Activated T-cell treated with anti-CD3 and anti-CD28 coated beads, Interleukin-2, amount 50 U/mL, for 72 hours (primary cell): ENCODE data around the gene VPS13A. TPM values are rescaled to one million over a fixed set of nuclear protein-coding genes. Genes with fewer than 3 reads are reported as not detected.

Source experiments
- ATAC-seq, 2 donors: fragments of 150-1000 bp; cut with Tn5 transposase; replicated peaks in 1 of 2; 2 replicates each; pipeline ENCODE4 v1.10.0; 2021; ENCODE audit warnings: moderate library complexity in 2 of 2, mild to moderate bottlenecking in 1 of 2
- DNase-seq, 2 donors: peaks; one replicate each; pipeline ENCODE4 v3.0.0; 2021 to 2022; ENCODE audit warnings: mixed read lengths in 1 of 2
- H3K27ac Mint-ChIP-seq: one replicate; pipeline ENCODE4 v1.8.0; 2022; ENCODE audit warnings: mild to moderate bottlenecking, moderate library complexity, mixed read lengths
- H3K27me3 Mint-ChIP-seq: one replicate; pipeline ENCODE4 v1.8.0; 2022; ENCODE audit warnings: low read depth, mixed read lengths
- H3K36me3 Mint-ChIP-seq, 2 donors: one replicate each; pipeline ENCODE4 v1.8.0; 2022; ENCODE audit warnings: mixed read lengths in 2 of 2, mild to moderate bottlenecking in 1 of 2; ENCODE audit not compliant: insufficient read depth in 2 of 2
- H3K4me1 Mint-ChIP-seq: one replicate; pipeline ENCODE4 v1.8.0; 2022; ENCODE audit warnings: low read depth, mixed read lengths
- H3K4me3 Mint-ChIP-seq, 2 donors: one replicate each; pipeline ENCODE4 v1.8.0; 2022; ENCODE audit warnings: mild to moderate bottlenecking in 2 of 2, mixed read lengths in 2 of 2, moderate library complexity in 2 of 2
- H3K9me3 Mint-ChIP-seq, 2 donors: one replicate each; pipeline ENCODE4 v1.8.0; 2022; ENCODE audit warnings: mixed read lengths in 2 of 2
- total RNA-seq, 2 donors: library from RNA; stranded (reverse); gene quantifications; one replicate each; pipeline ENCODE4 v1.2.3, GENCODE V29; 2022

Gene VPS13A
- total RNA-seq, 2 donors from 2014 or later: 29.7 to 30.1 TPM

- H3K36me3 Mint-ChIP-seq: peaks cover 0 to 2% of the 10 kb centered on the region in 2 donors
- H3K27ac Mint-ChIP-seq: no peak overlapping the region
- no peak overlapping the region for H3K4me3 Mint-ChIP-seq
- H3K4me1 Mint-ChIP-seq: peaks cover 11% of the 10 kb centered on the region
- no peaks in the 10 kb centered on the region for H3K27me3 Mint-ChIP-seq
- H3K9me3 Mint-ChIP-seq: peaks cover 2% of the 10 kb centered on the region in 2 donors
- no peak for DNase-seq
- no peak for ATAC-seq
These were observed 272.1 kb downstream of the VPS13A start for GRCh38 chr9:77449240-77450084.

- peaks cover 0 to 2% of the 10 kb centered on the region in 2 donors for H3K36me3 Mint-ChIP-seq
- no peaks in the 10 kb centered on the region for H3K27me3 Mint-ChIP-seq
- no peak for DNase-seq
- peaks cover 14% of the 10 kb centered on the region for H3K4me1 Mint-ChIP-seq
- H3K4me3 Mint-ChIP-seq: no peak overlapping the region
- H3K9me3 Mint-ChIP-seq: peaks cover 2% of the 10 kb centered on the region in 2 donors
- ATAC-seq: no peak
- H3K27ac Mint-ChIP-seq: no peak overlapping the region
These were observed 272.7 kb downstream of the VPS13A start for GRCh38 chr9:77450085-77450475.

GRCh38 chr9:77451507-77451906 is 274.2 kb downstream of the VPS13A start:
- ATAC-seq (no peak), DNase-seq (no peak)
- peaks cover 17% of the 10 kb centered on the region for H3K4me1 Mint-ChIP-seq
- H3K9me3 Mint-ChIP-seq: peaks cover 2% of the 10 kb centered on the region in 2 donors
- H3K27me3 Mint-ChIP-seq: no peaks in the 10 kb centered on the region
- H3K27ac Mint-ChIP-seq: no peak overlapping the region
- peaks cover 0 to 2% of the 10 kb centered on the region in 2 donors for H3K36me3 Mint-ChIP-seq
- no peak overlapping the region for H3K4me3 Mint-ChIP-seq

GRCh38 chr9:77453825-77454647 is 276.7 kb downstream of the VPS13A start:
- peak in 1 of 2 donors; percentile 20 for ATAC-seq
- H3K27ac Mint-ChIP-seq: peak overlapping the region; percentile 6
- H3K27me3 Mint-ChIP-seq: no peaks in the 10 kb centered on the region
- peaks cover 28% of the 10 kb centered on the region for H3K4me1 Mint-ChIP-seq
- peaks cover 0 to 2% of the 10 kb centered on the region in 2 donors for H3K36me3 Mint-ChIP-seq
- no peak for DNase-seq
- H3K9me3 Mint-ChIP-seq: peaks cover 0 to 2% of the 10 kb centered on the region in 2 donors
- H3K4me3 Mint-ChIP-seq: peak overlapping the region; percentile 66 to 74

- Mint-ChIP-seq H3K27me3 (no peaks in the 10 kb centered on the region), H3K4me1 (peaks cover 28% of the 10 kb centered on the region), H3K36me3 (peaks cover 0 to 2% of the 10 kb centered on the region in 2 donors), H3K9me3 (peaks cover 0 to 2% of the 10 kb centered on the region in 2 donors), H3K4me3 (peak overlapping the region in 1 of 2 donors; percentile 10), H3K27ac (no peak overlapping the region)
- ATAC-seq (no peak), DNase-seq (no peak)
These were observed 277.3 kb downstream of the VPS13A start for GRCh38 chr9:77454663-77455062.

GRCh38 chr9:77455312-77455927 is 278.1 kb downstream of the VPS13A start:
- no peak overlapping the region for H3K4me3 Mint-ChIP-seq
- H3K36me3 Mint-ChIP-seq: peaks cover 0 to 2% of the 10 kb centered on the region in 2 donors
- ATAC-seq (peak in 1 of 2 donors; percentile 45), DNase-seq (peak; percentile 43 to 53)
- no peak overlapping the region for H3K27ac Mint-ChIP-seq
- peaks cover 28% of the 10 kb centered on the region for H3K4me1 Mint-ChIP-seq
- H3K9me3 Mint-ChIP-seq: peaks cover 0 to 2% of the 10 kb centered on the region in 2 donors
- H3K27me3 Mint-ChIP-seq: no peaks in the 10 kb centered on the region

GRCh38 chr9:77456829-77457437 is 279.6 kb downstream of the VPS13A start:
- Mint-ChIP-seq H3K27ac (no peak overlapping the region), H3K4me3 (no peak overlapping the region), H3K27me3 (no peaks in the 10 kb centered on the region), H3K36me3 (no peaks in the 10 kb centered on the region), H3K9me3 (no peaks in the 10 kb centered on the region), H3K4me1 (peaks cover 28% of the 10 kb centered on the region)
- ATAC-seq (peak; percentile 85 to 89), DNase-seq (peak; percentile 83 to 84)

- Mint-ChIP-seq H3K9me3 (no peaks in the 10 kb centered on the region), H3K4me1 (peaks cover 28% of the 10 kb centered on the region), H3K27ac (no peak overlapping the region), H3K27me3 (no peaks in the 10 kb centered on the region), H3K4me3 (no peak overlapping the region), H3K36me3 (no peaks in the 10 kb centered on the region)
- DNase-seq (peak; percentile 68 to 69), ATAC-seq (peak; percentile 71 to 81)
These were observed 280.7 kb downstream of the VPS13A start for GRCh38 chr9:77457916-77458592.

- no peaks in the 10 kb centered on the region for H3K36me3 Mint-ChIP-seq
These were observed 283.6 kb downstream of the VPS13A start for GRCh38 chr9:77460938-77461337.

GRCh38 chr9:77462066-77462465 is 284.7 kb downstream of the VPS13A start:
- Mint-ChIP-seq H3K36me3 (no peaks in the 10 kb centered on the region), H3K9me3 (no peaks in the 10 kb centered on the region), H3K27me3 (peaks cover 5% of the 10 kb centered on the region), H3K4me3 (no peak overlapping the region), H3K27ac (no peak overlapping the region), H3K4me1 (peaks cover 17% of the 10 kb centered on the region)
- DNase-seq (no peak), ATAC-seq (no peak)

More at GRCh38 chr9:77460938-77461337, 283.6 kb downstream of the VPS13A start:
- ATAC-seq: no peak
- no peak overlapping the region for H3K27ac Mint-ChIP-seq
- no peak for DNase-seq
- H3K9me3 Mint-ChIP-seq: no peaks in the 10 kb centered on the region
- peaks cover 2% of the 10 kb centered on the region for H3K27me3 Mint-ChIP-seq
- H3K4me1 Mint-ChIP-seq: peaks cover 12% of the 10 kb centered on the region
- H3K4me3 Mint-ChIP-seq: no peak overlapping the region

- DNase-seq (no peak), ATAC-seq (no peak)
- Mint-ChIP-seq H3K4me1 (peaks cover 11% of the 10 kb centered on the region), H3K36me3 (no peaks in the 10 kb centered on the region), H3K9me3 (no peaks in the 10 kb centered on the region), H3K4me3 (no peak overlapping the region), H3K27ac (no peak overlapping the region), H3K27me3 (peaks cover 5% of the 10 kb centered on the region)
These were observed 285.8 kb downstream of the VPS13A start for GRCh38 chr9:77463151-77463550.

GRCh38 chr9:77464661-77465060 is 287.3 kb downstream of the VPS13A start:
- peaks cover 5% of the 10 kb centered on the region for H3K27me3 Mint-ChIP-seq
- no peak overlapping the region for H3K27ac Mint-ChIP-seq
- no peak overlapping the region for H3K4me3 Mint-ChIP-seq
- H3K36me3 Mint-ChIP-seq: no peaks in the 10 kb centered on the region
- H3K4me1 Mint-ChIP-seq: peaks cover 10% of the 10 kb centered on the region
- no peak for DNase-seq
- no peaks in the 10 kb centered on the region for H3K9me3 Mint-ChIP-seq
- no peak for ATAC-seq
